Thymus (tissue), 11 donors: ENCODE measurements around the gene MYG1. TPM values are rescaled to one million over a fixed set of nuclear protein-coding genes. Genes with fewer than 3 reads are reported as not detected.
A peak's percentile ranks its signal among the peaks of the same experiment; 100 is the strongest.
"Not testable (repeated sequence)": the region's sequence is repeated elsewhere in the genome, so short reads cannot be mapped to it uniquely, and the experiment has no call there.

Experiments used
- DNase-seq, 9 donors: peaks; one replicate each; pipeline ENCODE4 v3.0.0-alpha.2; 2013; ENCODE audit warnings: low spot score in 9 of 9, low read depth in 6 of 9, missing footprints in 1 of 9
- H3K27ac ChIP-seq, 2 donors: one replicate each; pipeline ENCODE4 v1.5.1; 2013; ENCODE audit warnings: control low read depth in 1 of 2, low read depth in 1 of 2, low read length in 1 of 2, mild to moderate bottlenecking in 1 of 2, moderate library complexity in 1 of 2
- H3K27me3 ChIP-seq, 2 donors: one replicate each; pipeline ENCODE4 v1.5.1; 2013; ENCODE audit warnings: low read length in 1 of 2; ENCODE audit not compliant: control insufficient read depth in 2 of 2, insufficient read depth in 1 of 2
- H3K36me3 ChIP-seq, 2 donors: one replicate each; pipeline ENCODE4 v1.5.1; 2013; ENCODE audit warnings: low read length in 1 of 2, mild to moderate bottlenecking in 1 of 2, moderate library complexity in 1 of 2; ENCODE audit not compliant: control insufficient read depth in 2 of 2, insufficient read depth in 2 of 2
- H3K4me1 ChIP-seq, 2 donors: one replicate each; pipeline ENCODE4 v1.5.1; 2013; ENCODE audit warnings: low read length in 2 of 2; ENCODE audit not compliant: control insufficient read depth in 2 of 2, insufficient read depth in 2 of 2
- H3K4me3 ChIP-seq, 2 donors: one replicate each; pipeline ENCODE4 v1.5.1; 2013; ENCODE audit warnings: low read length in 2 of 2, control low read depth in 1 of 2, mild to moderate bottlenecking in 1 of 2
- H3K9me3 ChIP-seq, 2 donors: one replicate each; pipeline ENCODE4 v1.5.1; 2013; ENCODE audit warnings: low read length in 1 of 2, mild to moderate bottlenecking in 1 of 2; ENCODE audit not compliant: control insufficient read depth in 2 of 2, insufficient read depth in 1 of 2
- WGBS: extraction: QIAGEN DNeasy Blood & Tissue Kit; methylation state at CpG from one replicate; pipeline ENCODE4 v1.1.7; 2013; 5-methylcytosine and 5-hydroxymethylcytosine counted together
- polyA plus RNA-seq: library from polyadenylated mRNA; stranded (reverse); fragments of 200-250 nt; gene quantifications from one replicate; pipeline ENCODE4 v1.2.3, GENCODE V29; 2013
- total RNA-seq: library from RNA; stranded (reverse); fragments of 120-200 nt; gene quantifications from one replicate; pipeline ENCODE4 v1.2.4, GENCODE V29; 2013
- donor health status: healthy.

MYG1 gene
- total and polyA plus RNA-seq, 2 donors: 53.0 to 57.9 TPM

DNA sequence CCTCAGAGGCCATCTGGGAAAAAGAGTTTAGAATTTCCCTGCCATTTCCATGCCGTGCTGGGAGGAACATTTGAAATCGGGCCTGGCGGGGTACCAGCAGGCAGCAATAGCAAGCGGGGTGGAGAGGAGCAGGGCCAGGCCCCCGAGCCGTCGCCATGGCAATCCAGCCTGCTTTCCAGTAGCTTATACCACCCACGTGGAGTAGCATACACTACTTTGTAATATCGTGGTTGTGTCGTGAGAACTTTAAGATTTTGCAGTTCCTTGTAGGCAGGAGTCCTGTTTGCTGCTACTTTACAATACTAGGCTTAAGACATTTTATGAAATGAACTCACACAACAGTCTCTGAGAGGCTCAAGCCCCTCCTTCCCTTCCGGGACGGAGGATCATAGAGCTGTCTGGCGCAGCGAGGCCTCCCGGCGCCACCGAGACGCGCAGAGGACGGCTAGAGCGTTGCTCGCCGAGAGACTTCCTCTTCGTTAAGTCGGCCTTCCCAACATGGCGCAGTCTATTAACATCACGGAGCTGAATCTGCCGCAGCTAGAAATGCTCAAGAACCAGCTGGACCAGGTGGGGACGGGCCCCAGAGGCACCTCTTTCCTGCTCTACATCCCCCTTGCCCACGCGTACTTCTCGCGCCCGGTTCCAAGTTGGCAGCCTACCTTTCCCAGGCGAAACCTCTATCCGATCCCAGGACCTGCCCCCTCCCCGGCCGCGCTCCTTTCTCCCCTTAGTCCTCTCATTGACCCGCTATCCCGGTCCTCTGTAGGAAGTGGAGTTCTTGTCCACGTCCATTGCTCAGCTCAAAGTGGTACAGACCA lies 4.2 kb upstream of the MYG1 start, which contains the start of gene PFDN5:
Gene PFDN5 (plus strand): TSS at position 473 of the 821 bp plus-strand sequence. CDS start 26 bp downstream, at position 499.
- Histone ChIP-seq H3K36me3 (peaks cover 26 to 52% of the 10 kb centered on the region in 2 donors), H3K27ac (peak within 1 kb of the TSS; percentile 91 to 97), H3K4me1 (peaks cover 17 to 22% of the 10 kb centered on the region in 2 donors), H3K9me3 (no peaks in the 10 kb centered on the region), H3K4me3 (peak within 1 kb of the TSS; percentile 66 to 93), H3K27me3 (no peaks in the 10 kb centered on the region)
- 5% methylated on average over 42 of the region's 42 CpGs for WGBS
- peak; percentile 79 to 94 (median 85) for DNase-seq

DNA sequence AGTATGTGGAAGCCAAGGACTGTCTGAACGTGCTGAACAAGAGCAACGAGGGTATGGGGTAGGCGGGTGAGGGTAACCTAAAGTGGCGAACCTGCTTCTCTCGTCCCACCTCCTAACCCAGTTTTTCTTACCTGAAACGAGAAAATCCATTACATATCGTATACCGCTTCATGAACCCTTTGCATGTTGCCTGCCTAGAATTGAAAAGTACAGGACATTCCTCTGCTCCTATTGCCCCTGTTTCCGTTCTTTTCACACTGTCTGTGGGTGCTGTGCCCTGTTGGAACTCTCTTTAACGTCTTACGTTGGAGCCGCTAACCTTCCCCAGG lies 3.6 kb upstream of the MYG1 start:
- H3K4me1 ChIP-seq: peaks cover 21 to 27% of the 10 kb centered on the region in 2 donors

GRCh38 chr12:53297106-53297505 lies 2.4 kb upstream of the MYG1 start:
- not testable (repeated sequence) for H3K4me3 ChIP-seq, H3K27me3 ChIP-seq, H3K9me3 ChIP-seq, H3K27ac ChIP-seq, DNase-seq
- H3K4me1 ChIP-seq: peaks cover 21 to 27% of the 10 kb centered on the region in 2 donors
- H3K36me3 ChIP-seq: peaks cover 15 to 41% of the 10 kb centered on the region in 2 donors
- 97% methylated on average over 10 of the region's 10 CpGs for WGBS

More for the DNA sequence above, 3.6 kb upstream of the MYG1 start:
- H3K4me3 ChIP-seq: peak overlapping the region; percentile 66 to 93
- H3K36me3 ChIP-seq: peaks cover 21 to 46% of the 10 kb centered on the region in 2 donors
- no peaks in the 10 kb centered on the region for H3K27me3 ChIP-seq
- H3K9me3 ChIP-seq: no peaks in the 10 kb centered on the region
- peak overlapping the region; percentile 65 to 97 for H3K27ac ChIP-seq
- WGBS: 11% methylated on average over 12 of the region's 12 CpGs
- no peak for DNase-seq

GRCh38 chr12:53298164-53298563 lies 1.3 kb upstream of the MYG1 start:
- no peak for DNase-seq
- Histone ChIP-seq H3K9me3 (no peaks in the 10 kb centered on the region), H3K36me3 (peaks cover 11 to 41% of the 10 kb centered on the region in 2 donors), H3K27ac (no peak overlapping the region), H3K4me1 (peaks cover 21 to 27% of the 10 kb centered on the region in 2 donors), H3K27me3 (no peaks in the 10 kb centered on the region), H3K4me3 (no peak overlapping the region)
- WGBS: 81% methylated on average over 5 of the region's 5 CpGs

- H3K36me3 ChIP-seq: peaks cover 15 to 41% of the 10 kb centered on the region in 2 donors
- H3K4me3 ChIP-seq: no peak overlapping the region
- H3K9me3 ChIP-seq: no peaks in the 10 kb centered on the region
- WGBS: 86% methylated on average over 5 of the region's 5 CpGs
- no peaks in the 10 kb centered on the region for H3K27me3 ChIP-seq
- peaks cover 21 to 27% of the 10 kb centered on the region in 2 donors for H3K4me1 ChIP-seq
- peak overlapping the region in 1 of 2 donors; percentile 76 for H3K27ac ChIP-seq
- DNase-seq: peak in 1 of 9 donors; percentile 39
These were observed 418 bp upstream of the MYG1 start for GRCh38 chr12:53299101-53299453.

DNA sequence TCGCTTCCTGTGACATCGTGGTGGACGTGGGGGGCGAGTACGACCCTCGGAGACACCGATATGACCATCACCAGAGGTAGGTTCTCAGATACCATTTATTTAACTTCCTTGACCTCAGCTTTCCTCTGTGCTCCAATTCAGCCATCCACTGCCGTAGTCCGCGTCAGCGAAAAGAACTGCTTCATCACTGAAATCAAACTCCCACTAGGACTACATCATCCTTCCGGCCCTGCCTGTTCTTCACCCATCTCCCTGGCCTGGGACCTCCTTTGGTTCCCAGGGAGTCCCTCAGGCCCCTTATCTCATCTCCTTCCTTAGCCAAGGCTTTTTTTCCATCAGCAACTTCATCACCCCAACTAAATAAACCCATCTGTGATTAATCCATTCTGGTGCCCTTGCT lies 692 bp downstream of the MYG1 start:
- WGBS: 6% methylated on average over 12 of the region's 12 CpGs
- H3K9me3 ChIP-seq: no peaks in the 10 kb centered on the region
- H3K36me3 ChIP-seq: peaks cover 16 to 44% of the 10 kb centered on the region in 2 donors
- no peak for DNase-seq
- peak overlapping the region; percentile 87 to 91 for H3K4me3 ChIP-seq
- no peaks in the 10 kb centered on the region for H3K27me3 ChIP-seq
- peak overlapping the region in 1 of 2 donors; percentile 84 for H3K27ac ChIP-seq
- peaks cover 17 to 20% of the 10 kb centered on the region in 2 donors for H3K4me1 ChIP-seq

- DNase-seq: no peak
- H3K27me3 ChIP-seq: no peaks in the 10 kb centered on the region
- H3K27ac ChIP-seq: no peak overlapping the region
- no peak overlapping the region for H3K4me3 ChIP-seq
- peaks cover 12 to 14% of the 10 kb centered on the region in 2 donors for H3K4me1 ChIP-seq
- WGBS: 98% methylated on average over 5 of the region's 5 CpGs
- H3K9me3 ChIP-seq: no peaks in the 10 kb centered on the region
- H3K36me3 ChIP-seq: peaks cover 39 to 63% of the 10 kb centered on the region in 2 donors
These were observed 3.4 kb downstream of the MYG1 start for GRCh38 chr12:53302903-53303302.

- no peaks in the 10 kb centered on the region for H3K27me3 ChIP-seq
- WGBS: 97% methylated on average over 10 of the region's 10 CpGs
- no peak for DNase-seq
- H3K36me3 ChIP-seq: peaks cover 63 to 79% of the 10 kb centered on the region in 2 donors
- H3K27ac ChIP-seq: no peak overlapping the region
- no peaks in the 10 kb centered on the region for H3K9me3 ChIP-seq
- no peaks in the 10 kb centered on the region for H3K4me1 ChIP-seq
- H3K4me3 ChIP-seq: no peak overlapping the region
These were observed 7.3 kb downstream of the MYG1 start for GRCh38 chr12:53306826-53307225.

DNA sequence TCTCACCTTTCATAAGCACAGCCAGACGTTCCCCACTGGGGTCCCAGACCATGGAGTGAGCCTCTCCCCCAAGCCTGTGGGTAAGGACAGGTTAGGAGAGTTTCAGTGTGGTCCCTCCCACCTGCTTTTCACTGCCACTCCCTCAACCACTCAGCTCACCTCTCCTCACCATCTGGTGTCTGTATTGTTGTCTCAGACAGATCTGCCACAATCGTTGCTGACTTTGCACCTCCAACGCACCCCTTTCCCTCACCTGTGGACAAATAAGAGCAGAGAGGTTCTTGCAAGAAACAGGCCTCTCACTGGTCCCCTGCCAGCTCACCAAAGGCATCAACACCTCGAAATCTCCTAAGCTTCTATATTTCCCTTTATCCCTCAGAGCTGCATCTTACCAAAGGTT lies 8.8 kb downstream of the MYG1 start:
- H3K9me3 ChIP-seq: no peaks in the 10 kb centered on the region
- DNase-seq: no peak
- no peak overlapping the region for H3K27ac ChIP-seq
- peaks cover 55 to 67% of the 10 kb centered on the region in 2 donors for H3K36me3 ChIP-seq
- H3K27me3 ChIP-seq: no peaks in the 10 kb centered on the region
- H3K4me3 ChIP-seq: no peak overlapping the region
- no peaks in the 10 kb centered on the region for H3K4me1 ChIP-seq
- 96% methylated on average over 4 of the region's 4 CpGs for WGBS
